ENCODE measurements around the gene SLC47A2.

Gene SLC47A2

GRCh38 chr17:19759568-19760549 lies 43.5 kb upstream of the SLC47A2 start:
- no peak for TF ChIP-seq CTCF (conservative IDR thresholded peaks at IDR 0.05; ENCODE audit: low read length)
- H3K4me3 ChIP-seq (ENCODE audit: low read length) = no peak overlapping the region
- no peak for DNase-seq (ENCODE audit: low read depth)

- no peak for TF ChIP-seq CTCF (conservative IDR thresholded peaks at IDR 0.05; ENCODE audit: low read length)
- no peak overlapping the region for H3K4me3 ChIP-seq (ENCODE audit: low read length)
- DNase-seq (ENCODE audit: low read depth) = no peak
Observed at GRCh38 chr17:19757536-19758180, 41.3 kb upstream of the SLC47A2 start.

DNA sequence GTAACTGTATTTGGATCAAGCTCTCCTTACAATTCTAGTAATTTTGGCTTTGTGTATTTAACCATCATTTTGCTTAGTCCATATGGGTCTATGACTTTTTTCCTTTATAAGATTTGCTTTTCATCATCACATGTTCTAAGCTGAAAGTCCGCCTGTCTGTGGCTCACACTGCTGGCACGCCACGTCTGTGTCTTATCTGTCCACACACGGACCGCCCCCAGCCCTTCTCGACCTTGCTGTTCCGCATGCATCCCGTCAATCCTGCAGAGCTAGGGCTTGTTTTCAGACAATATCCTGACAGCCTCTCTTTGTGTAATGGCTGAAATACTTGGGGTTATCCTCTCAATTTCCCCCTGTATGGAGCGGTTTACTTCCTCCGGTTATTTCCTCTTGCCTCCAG lies 40.2 kb upstream of the SLC47A2 start:
- no peak for DNase-seq (ENCODE audit: low read depth)
- TF ChIP-seq CTCF (conservative IDR thresholded peaks at IDR 0.05; ENCODE audit: low read length) = no peak
- H3K4me3 ChIP-seq (ENCODE audit: low read length) = no peak overlapping the region

DNA sequence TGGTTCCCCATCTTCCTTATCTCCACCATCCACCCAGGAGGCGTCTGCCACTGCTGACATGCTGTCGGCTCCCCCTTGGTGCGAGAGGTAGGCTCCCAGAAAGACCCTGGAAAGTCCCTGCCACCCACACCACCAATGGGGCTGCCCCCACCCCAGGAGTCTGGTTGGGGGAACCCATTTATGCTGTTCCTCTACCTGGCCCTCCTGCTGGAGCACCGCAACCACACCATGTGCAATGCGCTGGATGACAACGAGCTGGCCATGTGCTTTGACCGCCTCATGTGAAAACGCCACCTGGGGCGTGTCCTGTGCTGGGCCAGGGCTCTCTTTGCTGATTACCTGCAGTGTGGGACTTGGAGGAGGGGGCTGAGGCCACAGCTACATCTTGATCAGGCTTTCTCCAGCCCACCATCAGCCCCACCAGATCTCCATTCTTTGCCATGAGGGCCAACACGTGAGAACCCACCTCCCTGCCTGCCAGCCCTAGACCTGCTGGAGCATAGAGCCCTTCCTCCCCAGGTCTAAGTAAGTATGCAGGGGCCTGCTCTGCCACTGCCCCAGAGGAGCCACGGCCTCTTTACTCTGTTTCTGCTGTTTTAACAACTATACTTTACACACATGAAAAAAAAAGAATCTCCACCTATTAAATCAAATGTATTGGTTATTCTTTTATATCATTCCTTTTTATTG lies 39.6 kb upstream of the SLC47A2 start:
- no peak overlapping the region for H3K4me3 ChIP-seq (ENCODE audit: low read length)
- DNase-seq (ENCODE audit: low read depth) = no peak
- no peak for TF ChIP-seq CTCF (conservative IDR thresholded peaks at IDR 0.05; ENCODE audit: low read length)

DNA sequence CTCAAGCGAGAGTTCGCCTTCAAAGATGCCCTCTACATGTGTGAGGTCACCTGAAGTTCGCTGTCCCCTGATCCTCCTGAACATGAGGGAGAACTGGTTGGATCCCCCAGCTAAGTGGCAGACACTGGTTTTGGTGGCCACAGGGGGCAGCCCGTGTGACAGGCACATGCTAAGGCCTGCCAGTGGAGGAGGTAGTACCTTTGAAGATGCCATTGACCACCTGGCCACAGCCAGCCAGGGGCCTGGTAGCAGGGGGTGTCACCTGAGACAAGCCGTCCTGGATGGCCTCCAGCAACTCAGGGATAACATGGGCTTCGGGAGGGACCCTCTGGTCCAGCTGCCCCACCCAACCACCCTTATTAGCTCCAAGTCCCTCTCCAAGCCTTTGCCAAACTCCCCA lies 39.0 kb upstream of the SLC47A2 start:
- no peak for TF ChIP-seq CTCF (conservative IDR thresholded peaks at IDR 0.05; ENCODE audit: low read length)
- H3K4me3 ChIP-seq (ENCODE audit: low read length) = no peak overlapping the region
- no peak for DNase-seq (ENCODE audit: low read depth)

- peak; percentile 31 for DNase-seq (ENCODE audit: low read depth)
- H3K4me3 ChIP-seq (ENCODE audit: low read length) = no peak overlapping the region
- peak; percentile 59 for TF ChIP-seq CTCF (conservative IDR thresholded peaks at IDR 0.05; ENCODE audit: low read length)
Observed at GRCh38 chr17:19753661-19754463, 37.5 kb upstream of the SLC47A2 start.

All from AG10803 (cell line).